Activated T-helper 1 cell treated with anti-CD3 and anti-CD28 coated beads, Interleukin-2, amount 50 U/mL, for 16 hours (primary cell): ENCODE data around the gene BTBD9.
"Not testable (repeated sequence)": the region's sequence is repeated elsewhere in the genome, so short reads cannot be mapped to it uniquely, and the experiment has no call there.

Experiments used
- DNase-seq, 2 donors: peaks; one replicate each; pipeline ENCODE4 v3.0.0-alpha.2; 2020; ENCODE audit warnings: low read depth in 1 of 2, low spot score in 1 of 2

The BTBD9 gene

DNA sequence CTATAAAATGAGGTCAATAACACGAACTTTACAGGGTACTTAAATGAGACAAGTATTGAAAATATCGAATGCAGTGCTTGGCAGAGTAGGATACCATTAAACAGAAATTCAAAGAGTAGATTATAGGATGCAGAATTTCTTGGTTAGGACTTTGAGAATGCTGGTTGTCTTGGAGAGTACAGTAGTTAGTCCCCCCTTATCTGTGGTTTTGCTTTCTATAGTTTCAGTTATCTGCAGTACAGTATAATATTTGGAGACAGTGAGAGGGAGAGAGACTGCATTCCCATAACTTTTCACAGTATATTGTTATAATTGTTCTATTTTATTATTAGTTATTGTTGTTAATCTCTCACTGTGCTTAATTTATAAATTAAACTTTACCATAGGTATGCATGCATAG, 290.5 kb downstream of the BTBD9 start:
- DNase-seq: no peak

DNA sequence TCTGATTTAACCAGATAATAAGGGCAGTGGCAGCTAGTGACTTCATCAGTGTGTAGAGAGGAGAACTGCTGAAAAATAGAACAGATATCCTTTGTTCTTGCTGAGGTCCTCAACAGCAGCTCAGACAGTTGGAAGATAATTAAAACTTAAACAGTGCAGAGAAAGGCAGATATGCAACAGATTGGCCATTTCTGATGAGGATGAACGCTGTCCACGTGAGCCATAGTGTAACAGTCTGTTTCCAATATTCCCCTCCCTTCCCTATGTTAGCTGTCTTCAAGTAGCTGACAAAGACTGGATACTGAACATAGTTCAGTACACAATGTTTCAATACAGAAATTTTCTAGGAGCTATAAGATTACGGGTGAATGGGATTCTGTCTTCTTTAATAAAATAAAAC, 291.4 kb downstream of the BTBD9 start:
- no peak for DNase-seq

GRCh38 chr6:38347829-38348228, 291.9 kb downstream of the BTBD9 start:
- not testable (repeated sequence) for DNase-seq

DNA sequence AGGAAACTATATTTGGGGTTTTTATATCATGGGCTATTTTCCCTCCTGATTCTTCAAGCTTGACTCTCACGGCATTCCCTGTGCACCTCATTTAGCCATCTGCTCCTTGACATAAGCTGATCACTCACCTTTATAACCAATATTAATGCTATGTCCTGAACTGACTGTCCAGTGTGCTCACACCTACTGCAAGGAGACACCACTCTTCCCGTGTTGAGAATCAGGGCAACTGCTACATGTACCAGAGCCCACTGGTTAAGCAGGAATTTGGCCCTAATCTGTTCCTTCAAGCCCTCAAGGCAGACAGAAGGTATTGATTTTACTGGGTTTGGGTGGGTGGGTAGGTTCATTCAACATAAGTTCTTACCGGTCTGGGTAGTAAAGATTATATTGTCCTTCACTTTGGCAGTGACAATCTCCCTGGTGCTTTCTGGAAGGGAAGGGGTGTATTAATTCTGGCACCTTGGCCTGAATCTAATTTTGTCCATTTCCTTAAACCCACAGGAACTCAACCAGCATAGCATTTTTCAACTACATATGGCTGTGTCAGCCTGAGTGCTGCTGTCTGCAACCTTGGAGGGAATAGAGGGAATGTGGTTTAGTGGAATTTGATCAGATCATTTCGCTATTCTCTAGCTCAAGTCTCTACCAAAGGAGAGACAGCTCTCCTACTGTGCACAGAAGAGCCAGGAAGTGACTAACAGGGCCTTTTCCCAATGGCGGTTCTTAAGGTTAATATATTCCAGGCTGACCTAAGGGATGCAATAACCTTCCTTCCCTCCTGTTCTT, 293.2 kb downstream of the BTBD9 start:
- no peak for DNase-seq

DNA sequence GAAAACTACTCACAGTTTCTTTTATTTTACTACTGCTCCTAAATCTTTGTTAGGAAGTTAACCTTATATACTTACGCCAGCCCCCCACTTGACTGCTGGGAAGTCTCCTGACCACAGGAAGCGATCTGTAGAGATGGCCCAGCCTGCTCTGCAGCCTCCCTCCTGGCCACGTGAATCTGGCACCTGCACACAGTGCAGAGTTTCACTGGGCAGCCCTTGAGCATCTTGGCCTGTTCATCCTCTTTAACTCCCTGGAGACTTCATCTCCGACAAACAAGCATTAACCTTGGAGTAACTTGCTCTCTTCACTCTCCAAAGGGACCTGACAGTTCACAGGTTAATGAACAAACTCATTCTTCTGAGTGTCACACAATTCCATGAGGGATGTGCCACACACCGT, 294.1 kb downstream of the BTBD9 start:
- DNase-seq: no peak

DNA sequence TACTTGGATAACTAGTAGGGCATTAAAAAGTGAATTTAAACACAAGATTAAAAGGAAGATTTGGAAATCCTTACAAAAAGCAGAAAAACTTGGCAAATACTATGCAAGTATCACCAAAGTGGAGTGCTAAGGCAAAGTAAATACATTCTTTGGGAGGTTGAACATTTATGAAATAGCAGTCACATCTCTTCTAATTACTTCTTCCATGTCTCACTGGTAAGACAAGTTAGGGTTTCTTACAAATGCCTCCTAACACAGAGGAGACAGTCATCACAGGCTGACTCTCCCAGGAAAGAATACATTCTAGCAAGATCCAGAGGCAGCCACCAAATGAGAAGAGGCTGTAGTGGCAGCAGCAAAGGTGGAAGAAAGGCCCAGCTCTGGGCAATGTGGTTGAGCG, 298.2 kb downstream of the BTBD9 start:
- no peak for DNase-seq

DNA sequence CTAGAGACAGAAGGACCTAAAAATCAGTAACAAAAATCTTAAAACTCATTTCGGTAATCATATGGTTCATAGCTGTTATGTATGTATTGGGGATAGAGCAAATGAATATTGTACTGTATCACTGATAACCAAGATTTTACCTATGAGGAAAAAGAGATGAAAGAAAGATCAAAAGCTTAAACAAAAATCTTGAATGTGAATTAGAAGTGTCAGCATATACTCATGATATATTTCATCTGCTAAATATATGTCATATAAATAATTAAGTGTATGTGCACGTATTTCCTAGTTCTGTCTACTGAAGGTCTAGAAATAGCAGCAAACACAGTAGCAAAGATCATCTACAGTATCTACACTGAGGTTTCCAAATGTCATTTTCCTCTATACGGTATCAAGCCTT, 299.8 kb downstream of the BTBD9 start:
- no peak for DNase-seq

DNA sequence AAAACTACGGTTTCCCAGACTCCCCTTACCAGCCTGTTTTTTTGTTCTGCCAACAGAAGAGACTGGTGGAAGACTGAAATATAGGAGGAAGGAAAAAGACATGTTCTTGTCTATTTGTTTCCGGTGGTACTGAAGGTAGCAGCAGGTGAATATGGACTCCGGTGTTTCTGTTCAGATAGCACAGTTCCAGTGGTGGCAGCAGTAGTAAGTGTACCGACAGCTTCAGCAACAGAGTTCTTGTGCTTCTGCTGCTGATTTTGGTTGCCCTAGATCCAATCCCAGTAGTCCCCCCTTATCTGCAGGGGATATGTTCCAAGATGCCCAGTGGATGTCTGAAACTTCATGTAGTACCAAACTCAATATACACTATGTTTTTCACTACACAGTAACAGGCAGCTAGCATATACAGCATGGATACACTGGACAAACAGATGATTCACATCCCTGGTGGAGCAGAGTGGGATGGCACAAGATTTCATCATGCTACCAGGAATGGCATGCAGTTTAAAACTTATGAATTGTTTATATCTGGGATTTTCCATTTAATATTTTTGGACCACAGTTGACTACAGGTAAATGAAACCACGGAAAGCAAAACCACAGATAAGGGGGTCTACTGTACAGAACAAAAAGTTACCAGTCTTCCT, 301.8 kb downstream of the BTBD9 start:
- no peak for DNase-seq

- no peak for DNase-seq
Measured at GRCh38 chr6:38336922-38337321, 302.8 kb downstream of the BTBD9 start.

GRCh38 chr6:38326837-38327236, 312.9 kb downstream of the BTBD9 start:
- DNase-seq: no peak

- no peak for DNase-seq
Measured at GRCh38 chr6:38323216-38323615, 316.5 kb downstream of the BTBD9 start.

DNA sequence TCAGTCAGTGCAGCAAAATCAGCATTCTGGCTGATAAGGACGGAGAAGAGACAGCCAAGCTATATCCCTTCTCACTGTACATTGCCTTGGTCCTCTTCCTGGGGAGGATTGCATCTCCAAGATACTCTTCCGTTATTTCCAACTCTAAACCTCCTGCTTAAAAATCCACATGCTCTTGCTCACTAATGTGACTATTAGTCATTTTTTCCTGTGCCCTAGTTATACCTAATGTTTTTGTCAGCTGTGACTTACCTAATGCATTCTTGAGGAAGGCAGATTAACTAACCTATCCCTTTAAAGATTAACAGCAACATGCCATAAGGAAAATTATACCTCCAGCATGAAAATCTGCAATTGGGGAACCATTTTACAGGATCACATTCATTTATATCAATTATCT, 317.6 kb downstream of the BTBD9 start:
- no peak for DNase-seq

DNA sequence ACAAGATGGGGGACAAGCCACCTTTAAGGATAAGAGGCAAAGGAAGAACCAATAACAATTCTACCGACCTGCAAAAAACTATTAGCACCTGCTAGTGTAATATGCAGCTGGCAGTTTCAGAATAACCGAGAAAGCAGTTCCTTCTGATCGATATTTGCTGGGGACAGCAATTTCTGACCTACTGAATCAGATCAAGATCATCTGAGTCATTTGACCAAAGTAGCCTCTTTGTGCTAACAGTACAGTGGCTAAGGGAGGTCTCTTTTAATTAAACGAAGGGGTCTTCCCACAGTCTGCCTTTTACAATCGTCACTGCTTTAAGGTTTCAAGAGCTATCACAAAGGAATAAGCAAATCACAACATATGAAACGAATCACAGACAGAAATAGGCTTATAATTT, 318.9 kb downstream of the BTBD9 start:
- no peak for DNase-seq

- DNase-seq: no peak
Measured at GRCh38 chr6:38320358-38320757, 319.4 kb downstream of the BTBD9 start.

DNA sequence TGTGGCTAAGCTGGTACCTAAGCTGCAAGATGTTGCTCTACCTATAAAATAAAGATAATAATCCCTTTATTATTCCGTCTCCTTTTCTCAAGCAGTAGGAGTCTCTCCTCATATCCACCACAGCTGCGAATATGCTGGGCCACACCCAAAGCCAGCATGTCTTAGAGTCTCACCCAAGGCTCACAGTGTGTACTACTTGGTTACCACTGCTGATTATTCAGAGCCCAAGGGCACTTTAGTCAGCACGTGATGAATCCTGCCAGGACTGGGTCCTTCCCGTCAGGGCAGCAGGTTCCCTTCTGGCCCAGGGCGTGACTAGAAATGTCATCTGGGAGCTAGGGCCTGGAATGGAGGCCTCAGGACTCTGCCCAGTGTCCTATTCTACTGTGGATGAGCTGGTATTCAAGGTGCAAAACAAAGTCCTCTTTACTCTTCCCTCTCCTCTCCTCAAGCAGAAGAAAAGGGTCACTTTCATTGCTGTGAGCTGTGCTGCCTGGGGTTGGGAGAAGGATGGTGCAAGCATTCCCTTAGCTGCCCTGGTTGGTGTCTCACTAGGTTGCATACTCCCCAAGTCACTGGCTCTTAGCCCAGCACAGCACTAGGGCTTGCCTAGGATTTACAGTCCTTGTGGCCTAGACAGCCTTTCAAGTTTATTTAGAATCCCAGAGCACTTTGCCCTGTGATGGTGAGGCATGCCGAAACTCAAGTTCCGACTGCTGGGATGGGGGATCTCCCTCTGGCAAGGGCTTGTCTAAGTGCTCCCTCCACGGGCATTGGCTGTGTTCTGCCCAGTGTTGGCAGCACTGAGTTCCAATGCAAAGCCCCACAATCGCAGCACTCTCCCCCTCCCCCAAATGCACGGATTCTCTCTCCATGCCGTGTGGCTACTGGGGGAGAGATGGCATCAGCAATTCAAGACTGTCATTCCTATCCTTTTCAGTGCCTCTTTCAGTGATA, 320.2 kb downstream of the BTBD9 start:
- no peak for DNase-seq

- DNase-seq: no peak
Measured at GRCh38 chr6:38316099-38316868, 323.4 kb downstream of the BTBD9 start.

DNA sequence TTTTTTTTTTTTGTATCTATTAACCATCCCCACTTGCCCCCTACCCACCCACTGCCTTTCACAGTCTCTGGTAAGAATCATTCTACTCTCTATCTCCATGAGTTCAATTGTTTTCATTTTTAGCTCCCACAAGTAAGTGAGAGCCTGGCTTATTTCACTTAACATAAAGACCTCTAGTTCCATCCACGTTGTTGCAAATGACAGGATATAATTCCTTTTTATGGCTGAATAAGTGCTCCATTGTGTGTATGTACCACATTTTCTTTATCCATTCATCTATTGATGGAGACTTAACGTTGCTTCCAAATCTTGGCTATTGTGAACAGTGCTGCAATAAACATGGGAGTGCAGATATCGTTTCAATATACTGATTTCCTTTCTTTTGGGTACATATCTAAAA, 328.5 kb downstream of the BTBD9 start:
- DNase-seq: no peak

DNA sequence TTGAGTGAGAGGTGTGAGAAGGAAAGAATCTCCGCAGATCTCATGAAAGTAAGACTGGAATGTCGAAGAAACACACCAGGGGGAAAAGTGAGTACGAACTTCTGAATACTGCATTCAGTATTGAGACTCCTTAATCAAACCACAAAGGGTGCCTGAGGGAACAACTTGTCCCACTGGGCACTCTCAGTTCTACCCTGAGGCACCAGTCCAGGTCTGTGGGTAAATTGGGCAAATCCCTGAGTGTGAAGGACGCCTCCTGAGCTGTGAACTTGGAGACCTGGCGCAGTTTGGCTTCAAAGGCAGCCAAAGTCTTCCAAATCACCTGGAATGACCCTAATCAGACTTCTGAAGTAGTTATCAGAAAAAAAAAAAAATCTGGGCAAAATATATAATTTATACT, 329.7 kb downstream of the BTBD9 start:
- DNase-seq: no peak

GRCh38 chr6:38307740-38308139, 332.0 kb downstream of the BTBD9 start:
- DNase-seq: no peak

GRCh38 chr6:38306931-38307330, 332.8 kb downstream of the BTBD9 start:
- no peak for DNase-seq
